GM15510 (cell line): ENCODE measurements around the gene OR6M1.

ENCODE experiments used
- POLR2A ChIP-seq: IDR thresholded peaks from 3 replicates; pipeline ENCODE4 v1.6.1; 2011; ENCODE audit warnings: borderline replicate concordance; ENCODE audit not compliant: insufficient read length; ENCODE audit errors: extremely low read depth

OR6M1 gene, protein sequence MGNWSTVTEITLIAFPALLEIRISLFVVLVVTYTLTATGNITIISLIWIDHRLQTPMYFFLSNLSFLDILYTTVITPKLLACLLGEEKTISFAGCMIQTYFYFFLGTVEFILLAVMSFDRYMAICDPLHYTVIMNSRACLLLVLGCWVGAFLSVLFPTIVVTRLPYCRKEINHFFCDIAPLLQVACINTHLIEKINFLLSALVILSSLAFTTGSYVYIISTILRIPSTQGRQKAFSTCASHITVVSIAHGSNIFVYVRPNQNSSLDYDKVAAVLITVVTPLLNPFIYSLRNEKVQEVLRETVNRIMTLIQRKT

DNA sequence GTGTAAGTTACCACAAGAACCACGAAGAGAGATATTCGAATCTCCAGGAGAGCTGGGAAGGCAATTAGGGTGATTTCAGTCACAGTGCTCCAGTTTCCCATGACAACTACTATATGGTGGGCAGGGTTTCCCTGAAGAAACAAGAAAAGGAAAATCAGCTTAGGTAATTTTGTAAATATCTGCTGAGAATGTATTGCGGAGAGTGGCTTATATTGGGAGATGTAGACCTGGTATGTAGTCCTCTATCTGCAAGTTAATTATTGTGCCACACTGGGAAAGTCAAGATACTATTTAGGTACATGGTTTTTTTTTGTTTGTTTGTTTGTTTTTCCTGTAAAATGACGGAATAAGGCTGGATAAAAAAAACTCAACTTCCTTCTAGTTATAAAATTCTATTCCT is at the start of gene OR6M1:
OR6M1 (minus strand) TSS at position 101 of the 400 bp plus-strand sequence; CDS start at position 101, 0 bp downstream.
- TF ChIP-seq POLR2A: no peak

DNA sequence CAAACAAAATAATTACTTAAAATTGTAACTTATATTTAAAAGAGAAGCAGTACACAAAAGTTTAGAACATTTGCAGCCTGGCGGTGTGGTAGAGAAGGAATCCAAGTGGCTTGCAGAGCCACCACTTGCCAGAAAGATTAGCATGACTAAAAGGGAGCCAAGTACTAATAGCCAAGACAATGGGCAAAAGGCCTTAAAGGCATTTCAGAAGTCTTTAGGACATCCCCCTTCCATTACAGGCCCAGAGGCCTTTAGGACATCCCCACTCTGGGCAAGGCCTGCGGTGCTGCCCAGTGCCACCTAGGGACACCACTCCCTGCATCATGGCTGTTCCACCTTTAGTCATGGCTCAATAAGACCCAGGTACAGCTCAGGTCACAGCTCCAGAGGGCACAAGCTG is 46.9 kb upstream of the OR6M1 start:
- no peak for TF ChIP-seq POLR2A

DNA sequence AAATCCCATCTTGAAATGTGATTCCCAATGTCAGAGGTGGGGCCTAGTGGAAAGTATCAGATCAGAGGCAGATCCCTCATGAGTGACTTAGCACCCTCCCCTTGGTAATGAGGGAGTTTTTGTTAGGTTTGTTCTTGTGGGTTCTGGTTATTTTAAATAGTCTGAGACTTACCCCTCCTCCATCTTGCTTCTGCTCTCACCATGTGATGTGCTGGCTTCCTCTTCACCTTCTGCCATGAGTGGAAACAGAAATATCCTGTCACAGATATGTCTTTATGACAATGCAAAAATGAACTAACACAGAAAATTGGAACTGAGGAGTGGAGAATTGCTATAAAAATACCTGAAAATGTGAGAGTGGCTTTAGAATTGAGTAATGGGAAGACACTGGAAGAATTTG is 46.2 kb upstream of the OR6M1 start:
- TF ChIP-seq POLR2A: no peak

DNA sequence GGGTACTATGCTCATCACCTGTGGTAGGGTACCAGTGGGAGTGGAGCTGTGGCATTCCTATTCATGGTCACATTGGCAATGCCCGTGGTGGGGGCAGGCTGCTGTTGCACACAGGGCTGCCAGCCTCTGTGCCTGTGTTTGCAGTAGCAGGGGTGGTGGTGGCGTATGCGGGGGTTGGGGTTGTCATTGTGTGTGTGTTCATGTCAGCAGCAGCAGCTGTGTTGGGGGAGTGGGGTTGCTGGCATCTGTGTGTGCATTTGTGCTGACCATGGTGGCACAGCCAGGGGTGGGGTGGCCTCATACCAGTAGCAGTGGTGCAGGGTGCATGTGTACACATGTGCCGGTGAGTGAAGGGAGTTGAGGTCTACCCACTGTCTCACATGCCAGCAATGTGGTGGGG is 45.0 kb upstream of the OR6M1 start:
- TF ChIP-seq POLR2A: no peak

DNA sequence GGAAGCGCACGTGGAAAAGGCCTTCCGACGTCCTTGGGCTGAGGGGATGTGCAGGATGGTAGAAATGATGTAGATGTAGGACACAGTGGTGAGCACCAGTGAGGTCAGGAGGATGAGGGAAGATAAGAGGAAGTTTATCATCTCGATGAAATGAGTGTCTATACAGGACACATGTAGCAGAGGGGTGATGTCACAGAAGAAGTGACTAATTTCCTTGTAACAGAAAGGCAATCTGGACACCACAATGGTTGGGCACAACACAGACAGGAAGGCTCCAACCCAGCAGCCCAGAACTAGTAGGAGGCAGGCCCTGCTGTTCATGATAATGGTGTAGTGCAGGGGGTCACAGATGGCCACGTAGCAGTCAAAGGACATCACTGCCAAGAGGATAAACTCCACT is 35.0 kb upstream of the OR6M1 start:
- no peak for TF ChIP-seq POLR2A

DNA sequence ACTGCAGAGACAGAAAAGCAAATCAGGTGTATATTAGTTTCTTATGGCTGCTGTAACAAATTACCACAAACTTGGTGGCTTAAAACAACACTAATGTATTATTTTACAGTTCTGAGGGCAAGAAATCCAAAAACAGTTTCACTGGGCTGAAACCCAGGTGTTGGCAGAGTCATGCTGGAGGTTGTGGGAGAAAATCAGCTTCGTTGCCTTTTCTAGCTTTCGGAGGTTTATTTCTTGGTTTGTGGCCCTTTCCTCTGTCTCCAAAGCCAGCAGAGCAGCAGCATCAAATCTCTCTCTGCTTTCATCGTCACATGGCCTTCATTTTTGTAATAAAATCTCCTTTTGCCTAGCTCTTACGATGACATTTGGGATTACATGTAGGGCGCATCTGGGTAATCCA is 33.0 kb upstream of the OR6M1 start:
- TF ChIP-seq POLR2A: no peak

DNA sequence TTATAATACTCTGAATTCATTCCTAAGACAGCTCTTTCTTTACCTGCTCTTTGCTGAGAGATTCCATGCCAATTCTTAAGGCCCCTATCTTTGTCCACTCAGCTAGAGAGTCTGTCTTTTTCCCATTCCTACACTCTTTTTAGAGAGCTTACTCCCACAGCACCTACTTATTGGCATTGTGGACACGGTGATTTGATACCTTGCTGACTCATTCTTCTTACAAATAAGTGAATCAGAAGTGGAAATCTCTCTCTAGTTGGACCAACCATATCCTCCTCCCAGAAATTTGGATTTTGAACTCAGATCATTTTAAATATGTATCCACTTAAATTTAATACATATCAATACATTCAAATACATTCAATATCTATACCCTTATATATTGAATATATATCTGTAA is 32.5 kb upstream of the OR6M1 start:
- no peak for TF ChIP-seq POLR2A

DNA sequence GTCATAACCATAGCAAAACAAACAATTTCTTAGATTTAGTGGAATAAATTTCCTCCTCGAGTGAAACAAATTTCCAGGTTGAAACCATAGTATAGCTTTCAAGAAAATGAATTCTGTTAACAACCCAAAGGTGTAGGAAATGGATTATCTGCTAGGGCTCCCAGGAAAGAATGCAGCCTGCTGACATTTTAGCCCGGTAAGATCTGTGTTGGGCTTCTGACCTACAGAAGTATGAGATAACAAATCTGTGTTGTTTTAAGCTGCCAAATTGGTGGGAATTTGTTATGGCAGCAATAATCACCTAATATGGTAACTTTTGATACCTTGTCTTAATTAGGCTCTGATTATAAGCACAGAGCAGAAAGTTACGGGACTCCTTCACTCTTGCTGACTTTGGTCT is 32.0 kb upstream of the OR6M1 start:
- TF ChIP-seq POLR2A: no peak

DNA sequence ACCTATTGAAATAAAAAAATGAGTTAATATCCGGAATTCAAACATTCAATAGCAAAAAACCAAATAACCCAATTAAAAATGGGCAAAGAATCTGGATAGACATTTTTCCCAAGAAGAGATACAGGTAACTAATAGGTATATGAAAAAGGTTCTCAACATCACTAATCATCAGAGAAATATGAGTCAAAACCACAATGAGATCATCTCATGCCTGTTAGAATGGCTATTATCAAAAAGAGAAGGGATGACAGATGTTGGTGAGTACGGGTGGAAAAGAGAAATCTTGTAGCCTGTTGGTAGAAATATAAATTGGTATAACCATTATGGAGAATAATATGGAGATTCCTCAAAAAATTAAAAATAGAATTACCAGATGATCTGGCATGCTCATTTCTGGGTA is 26.9 kb upstream of the OR6M1 start:
- TF ChIP-seq POLR2A: no peak

DNA sequence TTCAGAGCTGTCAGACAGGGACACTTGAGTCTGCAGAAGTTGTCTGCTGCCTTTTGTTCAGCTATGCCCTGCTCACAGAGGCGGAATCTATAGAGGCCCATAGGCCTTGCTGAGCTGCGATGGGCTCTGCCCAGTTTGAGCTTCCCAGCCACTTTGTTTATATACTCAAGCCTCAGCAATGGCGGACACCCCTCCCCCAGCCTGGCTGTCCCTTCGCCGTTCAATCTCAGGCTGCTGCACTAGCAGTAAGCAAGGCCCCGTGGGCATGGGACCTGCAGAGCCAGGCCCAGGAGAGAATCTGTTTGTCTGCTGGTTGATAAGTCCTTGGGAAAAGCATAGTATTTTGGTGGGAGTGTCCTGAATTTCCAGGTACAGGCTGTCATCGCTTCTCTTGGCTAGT is 23.6 kb upstream of the OR6M1 start:
- no peak for TF ChIP-seq POLR2A

DNA sequence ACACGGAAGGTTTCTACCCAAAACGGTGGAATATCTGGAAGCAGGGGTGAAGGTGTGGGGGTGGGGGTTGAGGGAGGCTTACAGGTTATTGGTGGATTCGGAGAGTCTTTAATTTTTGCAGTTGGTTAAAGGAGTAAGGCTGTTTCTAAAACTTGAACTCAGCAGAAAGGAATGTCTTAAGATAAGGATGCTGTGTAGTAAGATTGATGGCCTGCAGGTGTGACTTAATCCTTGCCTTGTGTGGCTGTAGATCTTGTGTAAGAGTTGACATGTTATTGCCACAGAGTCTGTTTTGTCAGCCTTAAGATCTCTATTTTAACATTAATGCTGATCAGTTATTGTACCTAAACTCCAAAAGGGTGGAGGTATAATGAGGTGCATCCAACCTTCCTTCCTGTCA is 16.4 kb upstream of the OR6M1 start:
- no peak for TF ChIP-seq POLR2A

DNA sequence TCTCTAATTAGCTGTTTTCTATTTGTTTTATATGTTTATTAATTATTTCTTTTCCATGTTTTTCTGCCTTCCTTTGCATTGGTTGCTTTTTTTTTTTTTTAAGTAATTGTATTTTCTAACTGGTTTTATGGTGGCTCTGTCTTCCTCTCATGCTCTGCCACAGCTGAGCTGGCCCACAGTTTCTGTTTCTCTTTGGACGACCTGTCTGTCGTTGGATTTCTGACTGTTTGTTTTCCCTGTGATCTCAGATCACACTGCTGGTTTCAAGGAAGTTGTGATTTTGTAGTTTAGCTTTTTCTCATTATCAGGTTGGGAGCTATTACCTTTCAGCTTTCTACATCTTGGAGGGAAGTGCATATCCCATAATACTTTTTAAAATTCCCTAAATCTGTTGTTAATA is 15.9 kb upstream of the OR6M1 start:
- no peak for TF ChIP-seq POLR2A

DNA sequence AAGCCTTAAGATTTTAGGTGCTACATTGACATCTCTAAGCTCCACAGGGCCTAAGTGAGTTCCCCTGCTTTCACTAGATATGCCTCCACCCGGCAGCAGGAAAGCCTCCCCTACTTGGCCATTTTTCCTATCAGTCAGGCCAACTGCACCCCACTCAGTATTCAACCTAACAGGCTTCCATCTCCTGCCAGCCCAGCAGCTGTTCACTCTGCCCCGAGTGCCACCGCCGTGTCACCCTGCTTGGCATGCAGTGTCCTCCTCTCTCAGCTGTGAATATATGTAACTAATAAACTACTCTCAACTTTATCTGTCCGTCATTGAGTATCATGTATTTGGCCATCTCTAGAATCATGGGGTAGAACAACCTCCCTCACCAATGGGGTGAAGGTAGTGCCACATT is 9.0 kb upstream of the OR6M1 start:
- TF ChIP-seq POLR2A: no peak

DNA sequence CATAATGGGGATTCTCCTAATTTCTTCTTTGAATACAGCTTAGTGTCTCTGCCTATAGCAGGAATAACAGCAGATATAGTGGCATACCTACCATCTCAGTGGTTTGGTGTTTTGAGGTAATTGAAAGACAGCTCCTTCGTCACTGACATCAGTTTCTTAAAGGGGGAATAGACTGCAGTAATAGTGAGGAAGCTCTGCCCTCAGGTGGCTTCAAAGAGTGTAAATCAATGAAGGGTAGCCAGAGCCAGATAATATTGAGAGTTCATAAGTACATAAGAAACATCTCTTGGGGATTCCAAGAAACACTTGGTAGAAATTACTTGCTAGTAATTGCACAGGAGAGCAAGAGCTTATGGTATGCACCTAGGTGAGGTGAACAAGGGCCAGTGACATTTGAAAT is 4.4 kb downstream of the OR6M1 start:
- TF ChIP-seq POLR2A: no peak

DNA sequence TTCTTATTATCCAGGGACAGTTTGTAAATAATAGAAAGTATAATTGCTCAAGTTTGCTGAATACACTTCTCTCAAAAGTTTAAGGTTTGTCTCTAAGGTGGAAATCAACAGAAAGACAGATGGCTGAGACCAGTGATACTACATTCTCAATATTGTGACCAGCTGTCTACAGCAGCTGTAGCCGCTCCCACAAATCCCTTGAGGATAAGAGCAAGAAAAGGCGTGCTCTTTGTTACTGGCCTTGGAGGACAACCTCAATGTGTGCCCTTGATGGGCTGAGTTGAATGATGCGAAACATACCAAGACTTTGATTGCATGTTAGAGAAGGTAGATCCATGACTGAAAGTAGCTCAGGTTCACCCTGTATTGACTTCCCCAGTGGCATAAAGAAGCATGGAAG is 6.1 kb downstream of the OR6M1 start:
- TF ChIP-seq POLR2A: no peak

DNA sequence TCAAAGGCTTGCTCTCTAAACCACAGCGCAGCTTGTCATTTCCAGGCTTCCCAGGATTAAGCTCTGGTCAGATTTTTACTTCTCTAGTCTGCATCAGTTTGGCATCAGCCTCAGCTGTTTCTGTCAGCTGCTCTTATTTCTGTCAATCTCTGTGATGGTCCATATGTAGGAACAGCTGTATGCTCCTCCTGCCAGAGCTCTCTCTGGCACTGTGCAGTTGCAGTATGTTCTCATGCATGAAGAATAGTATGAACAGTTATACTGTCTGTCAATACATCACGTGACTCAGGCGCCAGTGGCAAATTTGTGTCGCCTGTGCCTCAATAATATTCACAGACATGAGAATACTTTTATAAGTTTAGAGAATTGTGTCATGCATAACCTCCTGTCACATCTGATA is 6.7 kb downstream of the OR6M1 start:
- no peak for TF ChIP-seq POLR2A
